RWPE2 (cell line): ENCODE results near the gene DSN1.

Experiments
- ATAC-seq: fragments of 200-7000 bp; cut with Tn5 transposase; 3 replicates; pipeline ENCODE4 v1.9.1; 2021; ENCODE audit warnings: low read depth
- DNase-seq: peaks from one replicate; pipeline ENCODE4 v3.0.0-alpha.2; 2020; ENCODE audit warnings: low spot score
- H3K27ac ChIP-seq: fragments of 450-650 bp; 2 replicates; pipeline ENCODE4 v1.5.1; 2017; ENCODE audit warnings: mild to moderate bottlenecking; ENCODE audit not compliant: poor library complexity, severe bottlenecking
- H3K27me3 ChIP-seq: fragments of 250-450 bp; sonication (Bioruptor Pico); 2 replicates; pipeline ENCODE4 v1.5.1; 2021; ENCODE audit warnings: mild to moderate bottlenecking, moderate library complexity; ENCODE audit not compliant: insufficient read depth, poor library complexity, severe bottlenecking
- H3K36me3 ChIP-seq: fragments of 250-450 bp; sonication (Bioruptor Pico); 2 replicates; pipeline ENCODE4 v1.5.1; 2020; ENCODE audit warnings: low read depth, mild to moderate bottlenecking, moderate library complexity
- H3K4me1 ChIP-seq: fragments of 250-450 bp; sonication (Bioruptor Pico); 2 replicates; pipeline ENCODE4 v1.5.1; 2021; ENCODE audit warnings: mild to moderate bottlenecking, moderate library complexity; ENCODE audit not compliant: insufficient read depth, poor library complexity, severe bottlenecking
- H3K4me3 ChIP-seq: fragments of 250-450 bp; sonication (Bioruptor Pico); 2 replicates; pipeline ENCODE4 v1.5.1; 2021; ENCODE audit warnings: mild to moderate bottlenecking, moderate library complexity; ENCODE audit not compliant: severe bottlenecking
- H3K9me3 ChIP-seq: fragments of 250-450 bp; sonication (Bioruptor Pico); 2 replicates; pipeline ENCODE4 v1.5.1; 2021; ENCODE audit warnings: mild to moderate bottlenecking, moderate library complexity; ENCODE audit not compliant: severe bottlenecking
- TF ChIP-seq, protein P1 (sequence below): fragments of 450-650 bp; IDR thresholded peaks from one replicate; pipeline ENCODE4 v1.5.1; 2017; ENCODE audit warnings: mild to moderate bottlenecking, moderate library complexity; ENCODE audit not compliant: poor library complexity, severe bottlenecking

DSN1 gene

DNA sequence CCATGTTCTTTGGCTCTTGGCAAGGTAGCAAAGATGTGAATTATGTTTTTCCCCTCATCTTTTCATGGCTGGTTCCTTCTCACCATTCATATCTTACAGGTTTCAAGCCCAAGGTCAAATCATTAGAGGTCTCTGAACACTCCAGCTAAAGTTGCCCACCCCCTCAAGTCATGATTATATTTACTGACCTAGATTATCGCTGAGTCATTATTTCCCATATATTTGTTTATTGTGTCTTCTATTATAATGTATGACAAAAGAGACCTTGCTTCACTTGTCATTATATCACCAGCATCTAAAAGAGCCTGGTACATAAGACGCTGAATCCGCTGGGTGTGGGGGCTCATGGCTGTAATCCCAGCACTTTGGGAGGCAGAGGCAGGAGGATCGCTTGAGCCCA, 12.4 kb downstream of the DSN1 start:
- Histone ChIP-seq H3K36me3 (peaks cover 91% of the 10 kb centered on the region), H3K27me3 (no peaks in the 10 kb centered on the region), H3K4me1 (no peaks in the 10 kb centered on the region), H3K4me3 (no peak overlapping the region), H3K9me3 (no peaks in the 10 kb centered on the region), H3K27ac (no peak overlapping the region)
- TF ChIP-seq, protein P1, sequence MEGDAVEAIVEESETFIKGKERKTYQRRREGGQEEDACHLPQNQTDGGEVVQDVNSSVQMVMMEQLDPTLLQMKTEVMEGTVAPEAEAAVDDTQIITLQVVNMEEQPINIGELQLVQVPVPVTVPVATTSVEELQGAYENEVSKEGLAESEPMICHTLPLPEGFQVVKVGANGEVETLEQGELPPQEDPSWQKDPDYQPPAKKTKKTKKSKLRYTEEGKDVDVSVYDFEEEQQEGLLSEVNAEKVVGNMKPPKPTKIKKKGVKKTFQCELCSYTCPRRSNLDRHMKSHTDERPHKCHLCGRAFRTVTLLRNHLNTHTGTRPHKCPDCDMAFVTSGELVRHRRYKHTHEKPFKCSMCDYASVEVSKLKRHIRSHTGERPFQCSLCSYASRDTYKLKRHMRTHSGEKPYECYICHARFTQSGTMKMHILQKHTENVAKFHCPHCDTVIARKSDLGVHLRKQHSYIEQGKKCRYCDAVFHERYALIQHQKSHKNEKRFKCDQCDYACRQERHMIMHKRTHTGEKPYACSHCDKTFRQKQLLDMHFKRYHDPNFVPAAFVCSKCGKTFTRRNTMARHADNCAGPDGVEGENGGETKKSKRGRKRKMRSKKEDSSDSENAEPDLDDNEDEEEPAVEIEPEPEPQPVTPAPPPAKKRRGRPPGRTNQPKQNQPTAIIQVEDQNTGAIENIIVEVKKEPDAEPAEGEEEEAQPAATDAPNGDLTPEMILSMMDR: no peak
- ATAC-seq: no peak
- peak; percentile 54 for DNase-seq

DNA sequence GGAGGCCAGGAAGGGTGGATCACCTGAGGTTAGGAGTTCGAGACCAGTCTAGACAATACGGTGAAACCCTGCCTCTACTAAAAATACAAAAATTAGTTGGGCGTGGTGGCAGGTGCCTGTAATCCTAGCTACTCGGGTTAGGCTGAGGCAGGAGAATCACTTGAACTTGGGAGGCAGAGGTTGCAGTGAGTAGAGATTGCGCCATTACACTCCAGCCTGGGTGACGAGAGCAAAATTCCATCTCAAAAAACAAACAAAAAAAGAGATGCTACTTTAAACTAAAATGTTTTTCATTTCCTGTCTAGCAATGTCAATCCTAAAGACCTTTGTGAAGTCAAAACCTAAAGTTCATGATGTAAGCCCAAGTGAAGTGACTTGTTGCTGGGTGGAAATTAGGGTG, 12.9 kb downstream of the DSN1 start:
- Histone ChIP-seq H3K27me3 (no peaks in the 10 kb centered on the region), H3K9me3 (no peaks in the 10 kb centered on the region), H3K4me1 (no peaks in the 10 kb centered on the region), H3K4me3 (no peak overlapping the region), H3K36me3 (peaks cover 91% of the 10 kb centered on the region), H3K27ac (no peak overlapping the region)
- DNase-seq (peak; percentile 33), ATAC-seq (no peak)
- TF ChIP-seq, protein P1: no peak

DNA sequence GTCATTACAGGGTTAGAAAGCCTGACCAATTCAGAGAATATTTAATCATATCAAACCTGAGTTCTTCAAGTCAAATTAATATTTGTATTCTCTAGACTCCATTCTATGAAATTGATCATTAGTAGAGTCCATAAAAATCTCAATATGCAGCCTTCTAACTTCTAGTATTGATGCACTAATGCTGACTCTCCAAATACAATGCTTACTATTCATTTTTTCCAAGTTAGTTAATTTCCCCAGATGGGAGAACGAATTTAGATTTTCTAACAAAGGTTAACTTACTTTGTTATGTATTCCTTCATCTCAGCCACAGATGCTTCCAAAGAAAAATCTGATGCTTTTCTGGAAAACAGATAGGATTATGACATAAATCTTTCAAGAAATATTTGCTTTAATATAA, 15.3 kb downstream of the DSN1 start:
- H3K27ac ChIP-seq: no peak overlapping the region
- no peak overlapping the region for H3K4me3 ChIP-seq
- no peaks in the 10 kb centered on the region for H3K27me3 ChIP-seq
- no peaks in the 10 kb centered on the region for H3K9me3 ChIP-seq
- ATAC-seq (no peak), DNase-seq (no peak)
- TF ChIP-seq, protein P1: no peak
- no peaks in the 10 kb centered on the region for H3K4me1 ChIP-seq
- H3K36me3 ChIP-seq: peaks cover 96% of the 10 kb centered on the region

DNA sequence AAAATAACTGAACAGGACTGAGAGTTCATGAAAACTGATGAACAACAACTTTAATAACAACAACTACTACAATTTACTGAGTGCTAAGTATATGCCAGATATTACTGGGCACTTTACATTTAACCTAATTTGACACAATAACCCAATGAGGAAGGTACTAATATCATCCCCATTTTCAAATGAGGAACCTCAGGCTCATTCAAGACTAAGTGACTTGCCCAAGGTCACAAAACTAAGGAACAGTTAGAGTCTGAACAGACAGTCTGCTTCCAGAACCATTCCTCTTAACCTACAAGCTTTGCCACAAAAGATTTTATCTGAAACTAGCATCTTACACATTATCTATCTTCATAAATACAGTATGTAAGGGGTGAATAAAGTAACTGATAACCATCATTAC, 17.1 kb downstream of the DSN1 start:
- TF ChIP-seq, protein P1: no peak

DNA sequence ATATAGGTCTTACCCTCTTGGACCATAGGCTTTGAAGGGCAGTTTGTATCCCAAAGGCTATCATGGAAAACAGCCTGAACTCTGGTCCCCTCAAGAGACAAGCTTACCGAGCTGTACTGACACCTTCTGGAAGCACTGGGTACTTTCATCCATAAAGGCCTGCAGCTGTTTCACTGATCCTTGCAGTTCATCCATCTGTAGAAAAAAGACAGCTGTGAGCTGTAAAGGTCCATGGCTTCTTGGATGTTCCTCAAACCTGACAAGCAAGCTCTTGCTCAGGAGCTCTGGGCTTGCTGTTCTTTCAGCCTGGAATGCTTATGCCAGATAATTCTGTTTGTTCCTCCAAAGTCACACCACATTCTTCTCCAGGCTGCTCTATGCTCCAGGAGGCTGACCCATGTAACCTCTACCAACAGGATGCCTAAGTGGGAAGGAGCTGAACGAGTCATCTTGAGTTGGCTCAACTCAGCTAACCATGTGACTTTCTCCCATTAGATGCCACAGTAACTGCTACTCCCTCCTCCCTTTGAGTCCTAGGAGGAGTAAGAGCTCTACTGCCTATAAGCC, 18.8 kb downstream of the DSN1 start:
- peak; percentile 84 for ATAC-seq

More for the DNA sequence above, 17.1 kb downstream of the DSN1 start:
- no peaks in the 10 kb centered on the region for H3K9me3 ChIP-seq
- H3K4me3 ChIP-seq: no peak overlapping the region
- no peak overlapping the region for H3K27ac ChIP-seq
- DNase-seq (no peak), ATAC-seq (no peak)
- no peaks in the 10 kb centered on the region for H3K4me1 ChIP-seq
- no peaks in the 10 kb centered on the region for H3K27me3 ChIP-seq
- H3K36me3 ChIP-seq: peaks cover 99% of the 10 kb centered on the region

More for the DNA sequence above, 18.8 kb downstream of the DSN1 start:
- H3K4me3 ChIP-seq: no peak overlapping the region
- DNase-seq: peak; percentile 49
- TF ChIP-seq, protein P1: peak; percentile 95
- H3K36me3 ChIP-seq: peaks cover 89% of the 10 kb centered on the region
- H3K4me1 ChIP-seq: no peaks in the 10 kb centered on the region
- H3K27ac ChIP-seq: no peak overlapping the region
- H3K27me3 ChIP-seq: no peaks in the 10 kb centered on the region
- no peaks in the 10 kb centered on the region for H3K9me3 ChIP-seq
